Gastroesophageal sphincter (tissue), 3 donors: Measurements from ENCODE around the gene GNG12.

Source experiments
- CTCF ChIP-seq, 4 experiments: fragments of 200-600 bp in 2 of 4; fragments of 450-650 bp in 2 of 4; sonication (generic) in 1 of 4; IDR thresholded peaks; one replicate each; pipeline ENCODE4 v1.5.1; 2017 to 2019; ENCODE audit warnings: antibody characterized with exemption in 4 of 4, mild to moderate bottlenecking in 2 of 4, moderate library complexity in 2 of 4
- EP300 ChIP-seq: sonication (generic); formaldehyde crosslinking; IDR thresholded peaks from one replicate; pipeline ENCODE4 v1.6.1; 2017; ENCODE audit warnings: antibody characterized with exemption, mild to moderate bottlenecking
- POLR2A ChIP-seq, 2 donors: fragments of 450-650 bp; IDR thresholded peaks; one replicate each; pipeline ENCODE4 v1.6.1; 2017; ENCODE audit warnings: antibody characterized with exemption in 2 of 2, mild to moderate bottlenecking in 2 of 2, moderate library complexity in 1 of 2
- POLR2AphosphoS5 ChIP-seq: sonication (generic); formaldehyde crosslinking; IDR thresholded peaks from one replicate; pipeline ENCODE4 v1.6.1; 2017; ENCODE audit warnings: antibody characterized with exemption

- TF ChIP-seq CTCF (IDR thresholded peaks at IDR 0.05) = no peak
- no peak for TF ChIP-seq POLR2A (IDR thresholded peaks at IDR 0.05)
- no peak for TF ChIP-seq EP300
- no peak for TF ChIP-seq POLR2AphosphoS5
Measured at GRCh38 chr1:67816095-67816475, 17.2 kb downstream of the GNG12 start.
